A204.1 (cell line): Measurements from ENCODE around the gene MAML3.
"Not testable (repeated sequence)": the region's sequence is repeated elsewhere in the genome, so short reads cannot be mapped to it uniquely, and the experiment has no call there.

Experiments
- FAIRE-seq: peaks from 2 replicates; lab custom pipeline; 2012; peaks lifted over from hg19 to GRCh38; lab: Jason Lieb, UNC

MAML3 gene

DNA sequence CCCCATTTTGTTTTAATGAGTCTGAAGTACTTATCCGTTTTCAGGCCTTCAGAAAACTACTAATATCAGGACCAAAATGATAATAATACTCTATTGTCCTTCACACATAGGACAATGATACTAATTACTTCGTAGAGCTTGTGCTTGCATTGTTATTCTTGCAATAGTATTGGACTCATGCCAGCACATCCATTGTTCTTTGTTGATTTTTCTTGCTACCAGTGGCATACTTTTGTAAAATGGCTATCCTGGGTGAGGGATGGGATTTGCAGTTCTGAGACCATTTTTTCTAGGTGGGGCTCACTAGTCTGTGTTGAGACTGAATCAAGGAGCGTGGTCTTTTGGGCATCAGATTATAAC is 195.3 kb downstream of the MAML3 start:
- FAIRE-seq = no peak

DNA sequence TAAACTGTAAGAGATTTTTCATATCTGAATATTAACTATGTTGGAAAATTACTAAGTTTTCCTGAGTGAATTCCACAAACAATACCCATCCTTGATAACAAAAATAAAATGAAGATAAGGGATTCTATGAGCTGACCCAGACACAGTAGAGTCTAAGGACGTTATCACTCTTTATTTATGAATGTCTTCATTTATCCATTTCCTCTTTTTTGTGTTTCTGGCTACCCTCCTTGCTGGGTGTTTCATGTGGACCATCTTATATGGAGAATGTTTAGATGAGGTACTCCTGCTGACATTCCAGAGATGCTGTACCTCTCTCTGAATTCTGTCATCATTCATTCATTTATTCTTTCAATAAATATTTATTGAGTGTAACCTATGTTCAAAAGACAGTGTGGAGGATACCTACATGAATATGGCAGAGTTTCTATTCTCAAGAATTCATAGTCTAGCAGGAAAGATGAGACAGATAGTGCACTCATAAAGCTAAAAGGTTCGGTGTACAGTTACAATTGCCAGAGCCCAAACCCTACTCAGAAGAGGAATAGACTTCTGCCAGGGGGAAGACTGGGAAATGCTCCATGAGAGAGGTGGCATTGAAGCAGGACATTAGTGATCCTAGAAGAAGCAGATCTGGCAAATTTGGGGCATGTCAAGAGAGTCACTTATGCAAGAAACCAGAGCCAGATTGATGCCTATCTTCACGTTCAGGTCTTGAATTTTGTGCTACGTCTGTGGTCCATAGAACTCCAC is 195.8 kb downstream of the MAML3 start:
- no peak for FAIRE-seq

GRCh38 chr4:139957065-139957464 is 196.9 kb downstream of the MAML3 start:
- no peak for FAIRE-seq

DNA sequence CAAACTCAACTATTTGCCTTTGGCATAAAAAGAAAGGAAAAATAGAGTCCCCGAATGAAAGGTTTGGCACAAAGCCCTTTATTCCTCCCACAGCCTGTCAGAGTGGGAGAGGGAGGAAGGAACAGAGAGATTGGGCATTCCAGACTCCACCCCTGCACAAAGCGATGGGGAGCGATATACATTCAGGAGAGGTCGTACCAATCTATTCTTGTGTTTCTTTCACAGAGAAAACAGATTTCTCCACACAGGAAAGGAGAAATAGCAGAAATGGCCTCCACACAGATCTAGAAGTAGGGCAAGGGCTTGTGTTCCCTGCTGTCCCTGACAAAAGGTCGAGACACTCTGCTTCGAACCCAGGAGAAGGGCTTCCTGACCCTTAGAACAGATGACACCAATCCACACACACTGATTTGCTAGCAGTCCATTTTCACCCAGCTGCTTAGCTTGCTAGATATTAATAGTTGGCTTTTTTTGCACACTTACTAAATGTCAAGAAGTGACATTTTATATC is 197.4 kb downstream of the MAML3 start:
- FAIRE-seq = no peak

DNA sequence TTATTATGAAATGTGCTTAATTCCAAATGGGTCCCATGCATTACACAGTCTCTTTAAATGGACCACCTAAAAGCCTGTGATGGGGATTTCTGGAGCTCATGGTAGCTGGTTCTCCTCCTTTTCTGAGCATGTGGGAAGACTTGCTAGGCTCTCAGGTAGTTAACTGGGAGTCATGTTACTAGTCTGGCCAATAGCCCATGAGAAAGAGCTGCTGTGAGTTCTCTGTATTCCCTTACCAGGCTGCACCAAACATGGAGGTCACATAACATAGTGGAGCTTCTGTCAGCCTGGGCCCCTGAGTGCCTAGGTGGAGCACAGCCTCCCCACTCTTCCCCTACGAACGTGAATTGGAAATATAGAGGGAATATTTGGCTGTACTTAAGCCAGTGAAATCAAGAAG is 198.4 kb downstream of the MAML3 start:
- no peak for FAIRE-seq

DNA sequence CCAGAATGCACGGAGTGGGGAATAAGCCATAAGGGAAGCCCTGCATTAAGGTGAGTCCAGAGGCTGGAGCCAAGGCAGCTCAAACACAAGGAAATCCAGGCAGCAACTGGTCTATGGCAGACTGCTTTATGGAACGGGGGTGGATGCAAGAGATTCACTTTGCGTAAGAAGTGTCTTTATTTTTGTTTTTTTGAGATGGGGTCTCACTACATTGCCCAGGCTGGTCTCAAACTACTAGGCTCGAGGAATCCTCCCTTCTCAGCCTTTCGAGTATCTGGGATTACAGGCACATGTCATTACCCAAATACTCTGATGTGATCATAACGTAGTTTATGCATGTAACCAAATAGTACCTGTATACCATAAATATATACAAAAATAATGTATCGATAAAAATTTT is 199.5 kb downstream of the MAML3 start:
- no peak for FAIRE-seq

DNA sequence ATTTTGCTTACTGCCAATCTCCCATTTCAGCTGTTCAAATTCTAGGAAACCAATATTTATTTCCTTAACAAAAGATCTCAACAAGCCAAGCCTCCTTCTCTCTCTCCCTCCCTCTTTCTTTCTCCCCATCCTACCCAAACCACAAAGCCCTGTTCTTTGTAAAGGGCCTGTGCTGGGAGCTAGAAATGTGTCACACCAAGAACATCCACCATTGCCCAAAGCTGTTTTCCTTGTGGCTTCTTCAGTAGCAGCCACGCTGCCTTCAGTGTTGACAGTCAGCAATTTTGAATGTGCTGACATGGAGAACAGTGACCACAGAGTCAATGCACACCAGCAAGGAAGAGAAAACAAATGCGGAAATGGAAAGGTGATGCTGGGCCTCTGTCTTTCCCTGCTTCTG is 203.0 kb downstream of the MAML3 start:
- FAIRE-seq = no peak

DNA sequence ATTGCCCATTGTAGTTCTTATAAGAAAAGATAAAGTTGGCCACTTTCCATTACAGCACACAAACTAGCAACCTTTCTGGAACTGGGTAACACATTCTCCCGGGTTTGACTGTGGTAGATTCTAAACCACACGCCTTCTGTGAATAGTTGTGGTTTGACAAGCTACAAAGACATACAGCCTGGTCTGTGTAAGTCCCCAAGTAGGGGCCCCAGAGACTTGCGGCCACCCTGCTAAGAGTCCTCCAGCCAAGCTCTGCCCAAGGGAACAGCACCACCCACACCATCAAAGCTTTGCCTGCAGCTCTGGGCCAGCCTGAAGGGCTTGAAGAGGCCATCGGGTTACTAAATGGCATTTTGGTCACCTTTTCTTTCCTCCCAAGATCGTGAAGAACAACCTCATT is 203.4 kb downstream of the MAML3 start:
- no peak for FAIRE-seq

DNA sequence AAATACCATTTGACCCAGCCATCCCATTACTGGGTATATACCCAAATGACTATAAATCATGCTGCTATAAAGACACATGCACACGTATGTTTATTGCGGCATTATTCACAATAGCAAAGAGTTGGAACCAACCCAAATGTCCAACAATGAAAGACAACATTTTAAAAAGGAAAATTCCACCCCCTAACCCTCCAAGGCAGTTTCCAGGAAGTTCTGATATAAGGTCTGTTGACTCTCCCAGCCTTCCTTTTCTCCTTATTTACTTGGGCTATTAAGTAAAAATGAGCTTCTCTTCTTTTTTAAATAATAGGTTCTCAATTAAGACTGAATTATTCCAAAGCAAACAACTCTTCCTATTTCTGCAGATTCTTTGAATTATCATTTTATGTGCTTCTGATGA is 209.1 kb downstream of the MAML3 start:
- FAIRE-seq = not testable (repeated sequence)

GRCh38 chr4:139943277-139943676 is 210.7 kb downstream of the MAML3 start:
- no peak for FAIRE-seq

- no peak for FAIRE-seq
These were observed 211.7 kb downstream of the MAML3 start for GRCh38 chr4:139942241-139942640.

GRCh38 chr4:139940600-139940999 is 213.4 kb downstream of the MAML3 start:
- FAIRE-seq = no peak

DNA sequence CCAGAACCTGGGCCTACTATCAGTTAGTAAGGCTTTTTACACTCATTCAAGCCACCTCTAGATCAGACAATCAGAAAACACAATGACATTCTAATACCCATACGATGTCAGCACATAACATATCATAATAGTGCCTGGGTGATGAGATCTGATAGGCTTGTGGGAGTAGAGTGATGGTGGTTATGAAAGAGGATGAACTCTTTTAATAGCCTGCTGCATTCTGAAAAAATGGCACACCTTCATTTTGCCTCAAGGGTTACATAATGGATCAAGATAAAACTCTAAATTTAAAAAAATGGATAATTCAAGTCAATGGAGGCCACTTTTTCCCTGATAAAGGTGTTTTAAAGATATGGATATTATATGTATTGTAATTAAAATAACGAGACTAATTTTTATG is 215.6 kb downstream of the MAML3 start:
- no peak for FAIRE-seq

- FAIRE-seq = no peak
These were observed 218.1 kb downstream of the MAML3 start for GRCh38 chr4:139935911-139936310.

DNA sequence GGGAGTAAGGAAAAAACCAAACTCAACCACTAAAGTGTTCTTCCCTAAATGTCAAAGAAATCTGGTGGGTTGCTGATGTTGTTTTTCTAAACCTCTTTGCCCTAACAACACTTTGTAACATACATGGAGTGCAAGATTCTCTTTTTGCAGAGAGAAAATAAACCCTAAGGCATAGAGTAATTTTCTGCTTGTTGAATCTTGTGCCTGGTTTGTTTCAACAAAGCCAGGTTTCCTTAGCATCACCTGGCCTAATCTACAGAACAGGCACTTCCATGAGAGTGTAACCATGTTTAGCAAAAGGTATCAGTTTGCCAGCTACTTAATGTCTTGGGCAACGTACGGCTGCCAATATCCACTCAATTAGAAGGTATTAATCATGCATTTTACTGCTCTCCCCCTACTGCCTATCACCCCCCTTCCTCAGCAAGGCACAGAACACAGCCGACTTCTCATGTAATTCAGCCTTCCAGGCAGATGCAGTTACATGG is 219.2 kb downstream of the MAML3 start:
- no peak for FAIRE-seq

- FAIRE-seq = no peak
These were observed 219.8 kb downstream of the MAML3 start for GRCh38 chr4:139934057-139934707.

- FAIRE-seq = no peak
These were observed 220.4 kb downstream of the MAML3 start for GRCh38 chr4:139933541-139933940.

DNA sequence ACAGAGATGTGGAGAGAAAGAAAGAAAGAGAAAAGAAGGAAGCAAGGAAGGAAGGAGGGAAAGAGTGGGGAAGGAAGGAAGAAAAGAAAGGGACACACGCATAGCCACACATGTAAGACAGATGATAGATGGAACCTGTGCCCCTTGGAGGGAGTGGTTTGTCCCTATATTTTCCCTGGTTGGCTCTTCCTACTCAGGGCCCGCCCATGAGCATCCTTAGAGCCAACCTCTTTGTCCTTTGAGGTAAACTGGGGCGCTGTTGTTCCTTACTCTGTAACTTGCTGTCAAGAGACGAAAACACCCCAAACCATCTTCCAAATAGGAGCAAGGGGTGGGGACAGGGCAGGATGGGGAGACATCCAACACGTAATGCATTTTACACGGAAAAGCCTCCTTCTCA is 220.9 kb downstream of the MAML3 start:
- no peak for FAIRE-seq

GRCh38 chr4:139924782-139925181 is 229.2 kb downstream of the MAML3 start:
- FAIRE-seq = no peak

DNA sequence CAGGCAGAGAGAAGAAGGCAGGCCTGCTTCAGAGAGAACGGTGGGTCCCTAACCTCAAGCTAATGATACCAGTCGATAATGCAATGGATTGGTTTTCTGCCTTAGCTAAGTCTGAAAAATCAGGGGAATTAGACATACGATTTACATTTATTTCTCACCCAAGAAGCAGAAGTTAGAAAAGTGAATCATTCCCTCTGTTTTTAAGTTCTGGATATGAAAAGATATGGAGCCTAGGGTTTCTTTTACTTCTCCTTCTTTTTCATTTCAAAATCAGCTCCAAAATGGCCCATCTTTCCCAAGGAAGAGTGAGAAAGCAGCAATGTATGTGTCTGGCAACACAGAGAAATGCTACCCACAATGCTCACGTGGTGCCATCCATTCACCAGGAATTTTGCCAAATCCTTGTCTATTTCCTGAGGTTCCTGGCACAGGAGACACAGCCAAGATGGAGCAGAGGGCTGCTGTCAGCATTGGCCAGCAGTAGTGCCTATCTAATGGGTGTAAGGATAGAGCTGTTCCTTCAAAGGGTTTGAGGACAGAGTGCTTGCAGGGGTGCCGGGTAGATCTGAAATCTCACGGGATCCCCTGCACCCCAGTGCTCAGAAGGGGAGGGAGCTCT is 231.5 kb downstream of the MAML3 start:
- no peak for FAIRE-seq

- no peak for FAIRE-seq
These were observed 232.4 kb downstream of the MAML3 start for GRCh38 chr4:139921429-139922184.

GRCh38 chr4:139920486-139921002 is 233.4 kb downstream of the MAML3 start:
- FAIRE-seq = no peak
